Left kidney (tissue), 2 donors: ENCODE results near the gene NCS1. TPM values are rescaled to one million over a fixed set of nuclear protein-coding genes. Genes with fewer than 3 reads are reported as not detected.
"Not testable (repeated sequence)": the region's sequence is repeated elsewhere in the genome, so short reads cannot be mapped to it uniquely, and the experiment has no call there.

Experiments
- DNase-seq: peaks from one replicate; pipeline ENCODE4 v3.0.0-alpha.2; 2013
- polyA plus RNA-seq: library from polyadenylated mRNA; unstranded; fragments of 120-200 nt; gene quantifications from one replicate; pipeline ENCODE4 v1.2.1, GENCODE V29; 2013; ENCODE audit not compliant: insufficient read length

Gene NCS1
- polyA plus RNA-seq, 1 donor, result 24.2 TPM

DNA sequence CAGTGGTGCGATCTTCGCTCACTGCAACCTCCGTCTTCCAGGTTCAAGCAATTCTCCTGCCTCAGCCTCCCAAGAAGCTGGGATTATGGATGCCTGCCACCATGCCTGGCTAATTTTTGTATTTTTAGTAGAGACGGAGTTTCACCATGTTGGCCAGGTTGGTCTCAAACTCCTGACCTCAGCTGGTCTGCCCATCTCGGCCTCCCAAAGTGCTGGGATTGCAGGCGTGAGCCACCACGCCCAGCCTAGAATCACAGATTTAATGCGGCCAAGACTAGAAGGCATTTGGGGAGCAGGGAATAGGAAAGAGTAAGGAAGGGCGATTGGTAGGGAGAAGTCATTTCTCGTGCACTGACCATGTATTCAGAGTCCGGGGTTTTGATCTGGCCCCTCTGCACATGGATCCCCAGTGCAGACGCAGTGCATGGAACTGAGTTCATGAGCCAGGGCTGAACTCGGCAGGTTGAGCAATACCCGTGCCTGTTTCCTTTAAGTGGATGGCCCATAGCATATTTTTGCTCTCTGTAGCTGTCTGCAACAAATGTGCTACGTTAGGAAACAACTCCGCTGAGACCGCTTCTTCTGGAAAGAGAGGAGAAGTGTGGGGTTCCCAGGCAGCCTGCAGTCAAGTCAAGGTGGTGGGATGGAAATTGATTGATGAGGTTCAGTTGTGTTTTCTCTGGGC lies 90.0 kb downstream of the NCS1 start:
- no peak for DNase-seq

DNA sequence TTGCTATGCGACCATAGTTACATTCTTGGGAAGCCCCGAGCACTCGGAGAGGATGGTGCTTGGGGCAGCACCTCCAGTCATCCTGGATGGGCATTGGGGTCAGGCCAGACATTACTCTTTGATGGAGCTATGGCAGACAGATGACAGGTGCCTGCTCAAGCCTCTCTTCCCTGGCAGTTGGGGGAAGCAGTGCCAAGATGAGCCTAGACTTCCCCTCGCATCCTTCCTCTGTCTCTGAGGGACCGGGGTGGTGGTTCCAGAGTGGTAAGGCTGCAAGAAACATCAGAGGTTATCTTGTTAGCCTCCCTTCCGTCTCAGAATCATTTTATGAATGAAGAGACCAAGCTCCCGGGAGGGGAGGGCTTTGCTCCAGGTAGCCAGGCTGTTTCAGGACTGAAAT lies 90.6 kb downstream of the NCS1 start:
- no peak for DNase-seq

DNA sequence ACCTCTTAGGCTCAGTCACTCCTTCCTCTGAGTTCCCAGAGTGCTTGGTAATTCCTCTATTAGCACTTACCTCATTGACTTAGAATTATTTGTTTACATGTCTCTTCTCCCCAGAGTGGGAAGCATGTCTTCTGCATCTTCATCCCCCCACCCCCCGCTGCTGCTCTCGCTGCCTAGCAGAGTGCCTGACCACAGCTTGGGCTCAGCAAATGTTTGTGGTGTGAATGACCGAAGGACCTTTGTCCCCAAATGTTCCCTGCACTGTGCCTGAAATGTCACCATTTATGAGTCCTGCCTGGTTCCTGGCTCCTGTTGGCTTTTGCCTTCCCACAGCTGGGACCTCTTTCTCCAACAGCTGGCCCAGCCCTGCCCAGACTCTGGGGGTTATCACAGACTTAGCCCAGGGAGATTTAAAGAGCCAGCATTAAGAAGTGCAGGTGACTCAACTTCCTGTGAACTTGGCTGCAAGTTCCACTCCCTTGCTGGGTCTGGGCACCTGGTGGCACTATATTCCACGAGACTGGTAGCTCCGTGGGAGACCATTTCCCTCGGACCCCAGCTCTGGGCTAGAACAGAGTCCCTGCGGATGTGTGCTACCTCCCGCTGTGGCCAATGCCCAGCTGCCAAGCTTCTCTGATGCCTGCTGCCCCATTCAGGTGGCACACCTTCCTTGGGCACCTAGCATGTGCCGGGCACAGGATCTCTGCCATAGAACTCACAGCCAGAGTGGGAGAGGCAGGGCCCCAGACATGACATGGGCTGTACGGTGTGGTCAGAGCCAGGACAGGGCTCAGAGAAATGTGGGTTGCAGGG lies 91.6 kb downstream of the NCS1 start:
- no peak for DNase-seq

DNA sequence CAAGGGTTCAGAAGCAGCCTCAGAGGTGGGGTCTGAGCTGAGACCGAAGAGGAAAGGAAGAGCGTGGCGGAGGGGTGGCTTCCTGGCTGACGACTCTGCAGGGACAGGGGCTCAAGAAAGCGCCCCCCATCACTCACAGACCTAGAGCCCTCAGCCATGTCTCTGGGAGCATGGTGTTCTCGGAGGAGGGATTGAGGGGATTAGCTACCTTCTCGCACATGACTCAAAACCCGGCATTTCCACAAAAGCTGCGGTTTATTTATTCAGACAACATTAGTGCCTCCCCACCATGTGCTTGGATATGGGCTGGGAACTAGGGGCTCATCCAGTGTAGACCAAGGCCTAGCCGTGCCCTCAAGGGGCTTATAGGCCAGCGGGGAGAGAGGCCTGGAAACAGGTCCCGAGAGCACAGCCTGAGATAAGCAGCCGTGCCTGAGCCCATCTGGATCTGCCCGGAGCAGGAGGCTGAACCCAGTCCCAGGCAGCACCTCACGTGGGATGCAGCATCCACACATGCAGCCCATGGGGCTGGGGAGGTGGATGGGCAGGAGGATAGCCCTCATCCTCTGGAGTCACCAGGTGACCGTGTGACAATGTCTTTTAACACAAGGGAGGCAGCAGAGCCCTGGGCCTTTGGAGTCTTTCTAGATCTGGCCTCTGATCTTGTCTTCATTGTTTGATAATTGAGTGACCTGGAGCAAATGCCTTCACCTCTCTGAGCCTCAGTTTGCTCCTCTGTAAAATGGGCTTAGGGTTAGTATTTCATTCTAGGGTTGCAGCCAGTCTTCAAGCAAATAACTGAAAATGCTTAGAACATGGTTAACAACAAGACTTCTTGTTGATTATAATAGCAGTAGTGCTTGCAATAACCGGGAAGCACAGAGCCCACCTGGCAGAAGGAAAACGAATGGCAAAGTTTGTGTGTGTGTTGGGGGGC lies 92.5 kb downstream of the NCS1 start:
- no peak for DNase-seq

DNA sequence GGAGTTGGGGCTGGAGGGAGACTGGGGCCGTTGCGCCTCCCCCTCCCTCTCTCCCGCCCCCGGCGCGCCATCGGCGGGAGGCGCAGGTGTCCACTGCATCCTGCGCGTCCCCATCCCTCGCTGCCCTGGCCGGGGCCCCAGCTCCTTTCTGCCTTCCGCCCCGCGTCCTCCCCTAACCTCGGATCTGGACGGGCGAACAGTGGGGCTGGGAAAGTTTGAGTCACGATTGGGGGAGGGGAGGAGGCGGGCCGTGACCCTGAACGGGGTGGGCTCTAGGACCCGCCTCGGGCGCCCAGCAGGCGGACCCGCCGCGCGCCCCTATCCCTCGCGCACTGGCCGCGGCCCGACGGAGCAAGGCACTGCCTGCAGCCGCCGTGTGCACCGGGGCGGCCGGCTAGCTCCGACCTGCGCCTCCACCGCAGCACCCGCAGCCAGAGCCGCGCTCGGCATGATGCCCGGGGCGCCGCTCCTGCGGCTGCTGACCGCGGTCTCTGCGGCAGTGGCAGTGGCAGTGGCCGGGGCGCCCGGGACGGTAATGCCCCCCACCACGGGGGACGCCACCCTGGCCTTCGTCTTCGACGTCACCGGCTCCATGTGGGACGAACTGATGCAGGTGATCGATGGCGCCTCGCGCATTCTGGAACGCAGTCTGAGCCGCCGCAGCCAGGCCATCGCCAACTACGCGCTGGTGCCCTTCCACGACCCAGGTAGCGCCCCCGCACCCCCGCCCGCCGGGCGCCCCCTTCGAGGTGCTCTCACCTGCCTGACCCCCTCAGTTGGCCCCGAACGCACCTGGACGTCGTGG lies 93.4 kb downstream of the NCS1 start, which contains the start of gene HMCN2:
Gene HMCN2 (plus strand): TSS at position 330 of the 805 bp plus-strand sequence. CDS start 119 bp downstream, at position 449.
- DNase-seq, result no peak

DNA sequence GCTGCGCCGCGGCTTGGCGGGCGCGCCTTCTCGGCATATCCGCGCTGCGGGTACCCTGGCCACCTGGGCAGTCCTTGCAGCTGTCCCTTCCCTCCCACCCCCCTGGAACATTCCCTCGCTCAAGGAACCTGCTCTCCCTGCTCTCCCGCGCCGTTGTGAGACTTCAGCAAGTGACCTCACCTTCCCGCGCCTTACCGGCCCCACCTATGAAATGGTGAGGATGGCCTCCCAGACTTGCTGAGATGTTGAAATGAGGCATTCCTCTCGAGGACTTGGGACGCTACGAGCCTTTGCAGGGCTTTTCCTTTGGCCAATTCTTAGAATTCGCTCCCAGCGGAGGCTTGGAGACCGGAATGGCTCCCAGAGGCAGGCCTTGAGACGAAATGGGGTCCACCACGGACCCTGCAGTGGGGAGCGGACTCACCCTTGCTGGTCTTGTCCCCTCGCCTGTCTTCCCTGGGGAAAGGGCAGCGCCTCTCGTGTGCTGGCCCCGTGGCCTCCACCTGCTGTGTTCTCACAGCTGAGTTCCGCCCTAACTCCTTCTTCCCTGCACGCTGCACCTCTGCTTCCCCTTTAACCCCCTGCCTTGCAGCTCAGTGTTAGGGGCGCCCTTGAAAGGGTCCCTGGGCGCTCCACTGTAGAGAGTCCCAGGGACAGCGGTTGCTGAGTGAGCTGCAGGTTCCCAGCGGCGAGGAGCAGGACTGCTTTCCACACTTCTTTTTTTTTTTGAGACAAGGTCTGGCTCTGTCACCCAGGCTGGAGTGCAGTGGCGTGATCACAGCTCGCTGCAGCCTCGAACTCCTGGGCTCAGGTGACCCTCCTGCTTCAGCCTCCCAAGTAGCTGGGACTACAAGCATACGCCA lies 94.3 kb downstream of the NCS1 start:
- no peak for DNase-seq

DNA sequence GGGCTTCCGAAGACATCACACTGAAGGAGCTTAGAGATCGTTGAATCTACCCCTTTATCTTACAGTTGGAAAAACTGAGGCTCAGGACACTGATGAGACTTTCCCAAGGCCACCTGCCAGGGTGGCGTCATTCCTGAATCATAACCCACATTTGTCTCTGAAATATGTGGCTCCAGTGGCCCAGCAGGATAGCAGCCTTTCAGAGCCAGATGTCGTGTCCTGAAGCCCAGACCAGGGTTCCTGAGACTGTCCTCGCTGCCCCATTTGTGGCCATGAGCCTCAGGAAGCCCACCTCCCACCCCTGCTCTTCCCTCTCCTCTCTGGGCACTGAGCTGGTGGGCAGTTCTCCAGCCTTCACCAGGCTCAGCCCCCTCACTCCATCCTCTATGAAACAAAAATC lies 95.7 kb downstream of the NCS1 start:
- DNase-seq, result no peak

DNA sequence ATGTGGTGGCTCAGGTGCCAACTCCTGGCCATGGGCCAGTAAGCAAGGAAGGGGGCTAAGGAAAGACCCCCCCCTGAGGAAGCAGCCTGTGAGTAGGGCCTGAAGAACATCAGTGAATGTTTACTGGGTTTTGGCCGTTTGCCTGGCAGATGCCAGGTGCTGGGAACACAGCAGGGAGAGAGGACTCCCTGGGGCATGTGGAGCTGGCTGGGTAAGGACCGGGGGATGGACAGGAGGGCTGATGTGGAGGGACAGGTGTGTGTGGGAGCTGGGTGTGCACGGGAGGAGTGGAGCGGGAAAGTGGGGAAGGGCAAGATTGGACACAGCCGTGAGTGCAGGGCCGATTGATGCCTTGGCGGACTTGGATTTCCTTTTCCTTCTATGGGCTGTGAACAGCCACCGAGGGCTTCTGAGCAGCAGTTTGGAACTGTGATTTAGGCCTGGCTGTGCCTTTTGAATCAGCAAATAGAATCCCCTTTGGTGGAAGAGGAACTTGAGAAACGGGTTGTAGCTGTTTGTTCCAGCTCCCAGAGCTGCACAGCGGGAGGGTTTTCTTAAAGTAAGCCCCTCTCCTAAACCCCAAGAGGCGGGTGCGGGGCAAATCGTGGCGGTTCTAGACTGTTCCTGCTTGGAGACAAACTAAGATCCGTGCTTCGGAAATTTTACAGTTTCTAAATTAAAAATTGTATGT lies 96.5 kb downstream of the NCS1 start:
- DNase-seq, result no peak

DNA sequence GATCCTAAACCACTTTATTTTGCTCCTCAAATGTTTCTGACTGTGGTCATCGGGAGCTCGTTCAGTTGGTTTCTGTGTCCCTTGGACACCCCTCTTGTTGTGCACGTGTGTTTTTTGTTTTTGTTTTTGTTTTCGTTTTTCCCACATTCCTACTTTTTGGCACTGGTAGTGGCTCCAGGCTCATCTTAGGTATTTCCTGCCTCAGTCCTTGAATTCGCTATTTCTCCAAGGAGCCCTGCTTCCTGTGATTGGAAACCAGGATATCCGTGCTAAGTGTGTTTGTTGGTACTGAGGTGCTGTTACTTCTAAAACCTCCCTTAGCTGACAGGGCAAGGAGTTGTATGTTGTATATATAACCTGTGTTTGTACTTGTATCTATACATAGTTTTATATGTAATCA lies 99.3 kb downstream of the NCS1 start:
- no peak for DNase-seq

DNA sequence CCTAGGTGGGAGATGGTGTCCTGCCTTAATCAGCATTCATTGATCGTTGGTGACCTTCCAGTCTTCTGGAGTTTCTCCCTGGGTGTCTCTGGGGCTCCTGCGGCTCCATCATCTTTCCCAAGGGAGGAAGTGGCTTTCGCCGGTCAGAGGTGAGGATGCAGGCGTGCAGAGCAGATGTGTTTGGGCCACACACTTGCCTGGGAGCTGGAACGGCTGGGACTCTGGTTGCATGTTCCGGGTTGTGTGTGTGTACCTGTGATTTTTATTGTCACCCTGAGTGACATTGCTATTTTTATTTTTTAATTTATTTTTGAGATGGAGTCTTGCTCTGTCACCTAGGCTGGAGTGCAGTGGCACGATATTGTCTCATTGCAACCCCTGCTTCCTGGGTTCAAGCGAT lies 103.0 kb downstream of the NCS1 start:
- DNase-seq, result no peak

DNA sequence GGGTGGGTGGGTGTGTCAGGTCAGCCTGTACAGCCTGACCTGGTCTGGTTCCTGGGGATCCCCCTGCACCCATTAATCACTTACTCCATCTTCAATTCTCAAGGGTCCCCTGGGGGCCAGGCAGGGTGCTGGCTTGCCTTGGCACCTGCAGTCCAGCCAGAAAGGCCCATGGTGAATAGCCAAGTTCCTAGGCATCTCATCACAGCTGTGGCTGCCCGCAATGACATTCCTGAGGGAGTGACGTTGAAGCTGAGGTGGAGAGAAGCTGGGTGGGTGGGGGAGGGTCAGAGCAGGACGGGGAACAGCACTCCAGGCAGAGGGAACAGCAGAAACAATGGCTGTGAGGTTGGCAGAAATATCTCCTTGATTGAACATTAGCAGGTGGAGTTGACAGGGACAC lies 103.9 kb downstream of the NCS1 start:
- no peak for DNase-seq

DNA sequence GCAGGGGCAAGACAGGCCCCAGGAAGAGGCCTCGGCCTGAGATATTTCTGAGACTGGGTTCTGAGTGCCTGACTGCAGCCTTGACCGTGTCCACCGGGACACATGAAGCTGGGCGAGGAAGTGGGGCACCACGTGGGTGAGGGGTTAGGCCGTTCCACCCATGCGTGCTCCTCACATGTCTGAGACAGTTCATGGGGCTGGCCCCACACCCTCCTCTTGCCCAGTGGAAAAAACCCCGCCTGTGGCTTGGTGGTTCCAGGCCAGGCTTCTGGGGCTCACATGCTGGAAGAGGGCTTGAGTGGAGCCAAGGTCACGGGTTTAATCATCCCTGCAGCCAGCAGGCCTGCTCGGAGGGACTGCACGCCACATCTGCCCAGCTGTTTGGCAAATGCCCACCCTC lies 104.8 kb downstream of the NCS1 start:
- DNase-seq, result no peak

DNA sequence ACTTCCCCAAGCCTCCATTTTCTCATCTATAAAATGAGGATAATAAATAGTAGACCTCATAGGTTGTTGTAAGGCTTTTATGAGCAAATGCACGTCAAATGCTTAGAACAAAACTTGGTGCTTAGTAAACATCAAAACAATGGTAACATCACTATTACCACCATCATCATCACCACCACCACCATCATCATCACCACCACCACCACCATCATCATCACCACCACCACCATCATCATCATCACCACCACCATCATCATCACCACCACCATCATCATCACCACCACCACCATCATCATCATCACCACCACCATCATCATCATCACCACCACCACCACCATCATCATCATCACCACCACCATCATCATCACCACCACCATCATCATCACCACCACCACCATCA lies 105.3 kb downstream of the NCS1 start:
- DNase-seq, result not testable (repeated sequence)

DNA sequence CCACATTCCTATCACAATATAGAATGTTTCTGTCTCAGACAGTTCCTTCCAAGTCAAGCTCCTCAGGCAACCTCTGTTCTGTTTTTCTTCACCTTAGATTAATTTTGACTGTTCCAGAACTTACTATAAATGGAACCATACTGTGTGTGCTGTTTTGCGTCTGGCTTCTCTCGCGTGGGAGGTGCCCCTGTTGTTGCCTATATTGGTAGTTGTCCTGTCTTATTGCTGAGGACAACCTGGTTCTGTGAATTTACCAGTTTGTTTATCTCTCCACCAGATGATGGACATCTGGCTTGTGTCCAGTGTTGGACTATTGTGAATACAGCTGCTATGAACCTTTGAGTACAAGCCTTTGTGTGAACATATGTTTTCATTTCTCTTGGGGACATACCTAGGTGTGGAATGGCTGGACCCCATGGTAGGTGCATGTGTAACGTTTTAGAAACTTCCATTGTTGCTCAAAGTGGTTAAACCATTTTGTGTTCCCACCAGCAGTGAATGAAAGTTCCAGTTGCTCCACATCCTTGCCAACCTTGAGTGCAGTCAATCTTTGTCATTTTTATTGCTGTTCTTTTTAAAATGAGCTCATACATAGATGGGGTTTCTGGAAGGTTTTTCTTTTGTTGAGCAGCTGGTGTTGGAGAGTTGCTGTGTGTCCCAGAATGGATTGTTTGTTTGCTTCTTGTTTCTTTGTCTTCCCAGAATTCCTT lies 111.5 kb downstream of the NCS1 start:
- DNase-seq, result no peak

DNA sequence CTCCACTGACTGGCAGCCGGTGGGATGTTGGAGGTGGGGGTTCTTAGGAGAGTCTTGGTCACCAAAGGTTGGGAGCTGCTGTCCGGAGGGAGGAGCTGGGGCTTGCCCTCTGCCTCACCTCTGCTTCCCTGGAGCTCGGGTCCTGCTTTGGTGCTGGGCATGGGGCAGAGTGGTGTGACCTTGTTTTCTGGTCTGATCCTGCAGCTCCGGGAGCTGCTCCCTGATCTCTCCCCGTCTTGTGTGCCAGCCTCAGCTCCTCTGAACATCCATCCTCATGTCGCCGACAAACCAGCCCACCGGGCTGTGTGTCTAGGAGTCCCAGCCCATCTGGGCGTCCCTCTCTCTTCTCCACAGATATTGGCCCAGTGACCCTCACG lies 112.0 kb downstream of the NCS1 start:
- no peak for DNase-seq

DNA sequence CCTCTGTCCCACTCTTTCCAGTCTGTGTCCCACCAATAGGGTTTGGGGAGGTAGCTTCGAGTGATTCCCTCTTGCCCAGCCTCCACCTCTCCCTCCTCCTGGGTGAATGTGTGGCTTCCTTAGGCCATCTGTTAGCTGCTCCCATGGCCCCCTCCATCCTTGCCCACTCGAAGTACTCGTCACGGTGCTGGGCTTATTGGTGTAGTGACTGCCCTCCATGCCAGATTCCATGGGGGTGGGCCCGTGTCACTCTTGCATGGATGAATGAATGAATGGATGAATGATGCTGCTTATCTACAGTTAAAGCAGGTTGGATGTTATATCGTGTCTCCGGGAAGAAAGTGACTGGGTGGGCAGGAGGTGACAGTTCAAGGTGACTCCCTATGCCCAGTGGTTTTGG lies 112.5 kb downstream of the NCS1 start:
- no peak for DNase-seq

DNA sequence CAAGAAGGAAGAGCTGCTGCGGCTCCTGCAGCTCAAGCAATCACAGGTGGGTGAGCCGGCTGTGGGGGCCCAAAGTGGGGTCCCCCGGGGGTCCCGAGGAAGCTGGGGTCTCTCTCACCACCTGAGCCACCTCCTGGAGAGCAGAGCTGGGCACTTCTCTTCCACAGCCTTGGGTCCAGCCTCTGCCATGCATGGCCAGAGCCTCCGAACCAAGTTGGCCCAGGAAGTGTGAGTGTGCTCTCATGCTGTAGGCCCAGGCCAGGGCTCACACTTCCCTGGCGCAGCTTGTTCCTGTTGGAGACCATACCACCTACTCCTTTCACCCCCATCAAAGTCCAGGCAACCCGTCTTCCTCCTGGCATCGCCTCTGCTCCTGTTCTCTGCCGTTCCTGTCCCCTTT lies 113.1 kb downstream of the NCS1 start:
- no peak for DNase-seq

DNA sequence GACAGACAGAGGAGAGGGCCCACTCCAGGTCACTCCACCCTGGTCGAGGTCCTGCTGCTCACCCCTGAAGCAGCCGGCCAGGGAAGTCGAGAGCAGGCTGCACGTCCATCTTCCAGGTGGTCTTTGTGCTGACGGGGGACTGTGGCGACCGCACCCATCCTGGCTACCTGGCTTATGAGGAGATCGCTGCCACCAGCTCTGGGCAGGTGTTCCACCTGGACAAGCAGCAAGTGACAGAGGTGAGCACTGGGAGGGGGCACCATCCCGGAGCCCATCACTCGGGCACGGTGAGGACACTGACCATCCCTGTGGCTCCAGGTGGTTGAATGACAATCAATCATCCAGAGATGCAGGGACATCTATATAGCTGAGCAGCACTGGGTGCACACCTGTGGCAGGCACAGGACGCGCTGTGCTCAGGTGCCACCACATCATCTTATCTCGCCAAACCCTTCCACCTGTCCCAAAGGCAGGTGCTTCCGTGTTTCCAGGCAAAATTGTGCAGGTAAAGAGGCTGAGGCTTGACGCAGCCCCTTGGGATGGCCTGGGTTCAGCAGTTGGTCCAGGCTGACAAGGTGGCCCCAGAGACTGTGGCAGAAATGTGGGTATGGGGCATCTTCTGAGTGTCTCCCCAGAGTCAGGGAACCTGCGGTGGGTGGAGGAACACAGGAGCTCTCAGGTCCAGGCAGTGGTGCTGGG lies 114.0 kb downstream of the NCS1 start:
- DNase-seq, result no peak
